Stimulated activated naive CD4-positive, alpha-beta T cell treated with Interleukin-2 at 50 U/mL for 16 hours (primary cell): ENCODE results near the gene RNU6-8.

Experiments used
- DNase-seq: peaks from one replicate; lab custom pipeline; 2025; lab: John Stamatoyannopoulos, UW

RNU6-8 gene

GRCh38 chr14:32202998-32203882 lies at the start of gene RNU6-8:
Gene RNU6-8, minus strand, starts transcription at chr14:32203269.
- DNase-seq: peak; percentile 78

DNA sequence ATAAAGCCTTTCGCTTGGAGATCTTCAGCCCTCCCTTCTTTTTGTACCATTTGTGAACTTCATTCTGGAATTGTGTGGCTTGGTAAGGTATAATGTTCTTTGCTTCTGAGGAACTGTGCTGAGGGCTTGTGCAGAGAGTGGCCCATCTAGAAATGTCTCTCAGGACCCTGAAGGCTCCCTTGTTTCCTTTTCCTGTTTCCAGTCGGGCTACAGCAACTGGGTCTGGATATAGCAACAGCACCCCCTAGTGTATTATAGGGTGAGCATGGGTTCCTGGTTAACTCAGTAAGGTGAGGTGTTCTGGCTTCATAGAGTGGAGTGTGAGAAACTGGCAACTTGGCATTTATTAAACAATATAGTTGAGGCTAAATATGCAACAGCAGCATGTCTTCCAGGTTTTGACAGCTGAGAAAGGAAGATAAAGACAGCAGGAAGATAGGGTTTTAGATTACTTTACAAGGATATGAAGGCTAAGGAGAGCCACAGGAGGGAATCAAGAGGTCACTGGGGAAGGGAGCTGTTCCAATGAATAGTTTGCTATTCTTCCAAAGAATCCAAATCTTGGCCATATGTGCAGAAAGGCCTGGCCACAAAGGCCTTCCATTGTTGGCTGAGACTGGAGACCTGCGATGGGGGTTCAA lies 49.1 kb upstream of the RNU6-8 start:
- peak; percentile 11 for DNase-seq

- no peak for DNase-seq
Measured at GRCh38 chr14:32251530-32251929, 48.5 kb upstream of the RNU6-8 start.

- no peak for DNase-seq
Measured at GRCh38 chr14:32250681-32251080, 47.6 kb upstream of the RNU6-8 start.

DNA sequence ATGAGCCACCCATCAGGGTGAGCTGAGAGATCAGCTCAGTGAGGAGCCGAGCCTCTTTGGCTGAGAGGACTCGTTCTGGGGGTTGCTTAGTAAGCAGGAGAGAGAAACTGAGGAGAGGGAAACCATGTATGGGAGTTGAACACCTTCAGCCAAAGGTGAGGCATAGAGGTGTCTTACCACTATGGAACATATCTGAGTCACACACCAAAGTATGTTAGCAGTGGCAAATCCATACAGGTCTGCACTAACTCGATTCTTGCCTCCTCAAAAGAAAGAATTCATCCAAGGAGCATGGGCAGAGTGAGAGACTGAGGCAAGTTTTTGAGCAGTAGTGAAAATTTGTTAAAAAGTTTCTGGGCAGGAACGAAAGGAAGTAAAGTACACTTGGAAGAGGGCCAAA lies 46.7 kb upstream of the RNU6-8 start:
- DNase-seq: no peak

DNA sequence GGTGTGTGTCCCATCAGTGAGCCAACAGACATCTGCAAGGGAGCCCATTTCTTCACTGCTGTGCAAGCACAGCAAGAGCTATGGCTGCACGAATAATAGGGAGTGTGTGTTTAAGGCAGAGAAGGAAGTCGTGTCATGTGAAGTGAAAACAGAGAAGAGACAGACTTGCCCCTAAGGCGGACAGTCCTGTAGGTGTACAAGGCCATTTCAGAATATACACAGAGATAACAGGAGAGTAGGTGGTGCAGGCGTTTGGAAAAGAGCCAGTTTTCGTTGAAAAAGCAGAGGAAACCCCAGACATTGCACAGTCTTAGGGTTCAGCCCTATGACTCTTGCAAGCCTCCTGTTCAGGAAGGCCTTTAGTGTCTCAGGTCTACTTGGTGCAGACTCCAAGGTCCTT lies 46.3 kb upstream of the RNU6-8 start:
- no peak for DNase-seq

GRCh38 chr14:32246751-32247150 lies 43.7 kb upstream of the RNU6-8 start:
- DNase-seq: no peak

- DNase-seq: no peak
Measured at GRCh38 chr14:32244404-32244803, 41.3 kb upstream of the RNU6-8 start.

DNA sequence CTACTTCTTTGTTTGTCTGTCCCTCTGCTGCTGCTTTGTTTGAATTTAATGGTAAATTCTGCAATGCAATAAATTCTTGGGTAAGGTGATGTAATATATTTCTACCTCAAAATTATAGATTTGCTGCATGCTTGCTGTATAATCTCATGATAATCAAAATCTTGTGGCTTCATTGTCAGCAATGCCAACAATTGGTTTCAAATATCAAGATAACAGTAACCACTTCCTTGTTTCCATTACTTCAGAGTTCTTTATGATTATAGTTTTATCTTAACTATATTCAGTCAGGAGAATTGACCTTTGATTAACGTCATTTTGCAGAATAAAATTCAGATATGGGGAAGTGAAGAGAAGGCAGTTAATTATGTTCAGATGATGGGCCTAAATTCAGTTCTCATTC lies 30.2 kb upstream of the RNU6-8 start:
- DNase-seq: no peak

DNA sequence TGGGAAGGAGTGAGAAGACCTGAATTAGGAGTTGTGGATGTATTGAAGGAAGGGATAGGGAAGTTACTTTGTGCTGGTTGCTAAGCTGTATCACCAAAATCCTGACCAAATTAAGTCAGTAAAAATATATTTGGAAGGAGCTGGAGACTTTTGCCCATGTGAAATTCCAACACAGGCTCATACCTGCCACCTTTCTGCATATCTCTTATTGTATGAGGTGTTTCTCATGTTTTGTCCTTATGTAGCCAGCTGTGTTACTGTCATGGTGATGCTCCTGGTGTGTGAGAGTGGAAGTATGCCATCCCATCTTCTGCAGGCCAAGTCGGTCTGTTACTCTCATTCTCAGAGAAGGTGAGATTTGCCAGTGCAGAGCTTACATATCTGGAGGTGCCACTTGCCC lies 29.4 kb upstream of the RNU6-8 start:
- DNase-seq: no peak

GRCh38 chr14:32230695-32231280 lies 27.7 kb upstream of the RNU6-8 start:
- DNase-seq: no peak

GRCh38 chr14:32230181-32230580 lies 27.1 kb upstream of the RNU6-8 start:
- DNase-seq: no peak

- no peak for DNase-seq
Measured at GRCh38 chr14:32226056-32226455, 23.0 kb upstream of the RNU6-8 start.

GRCh38 chr14:32225378-32225920 lies 22.4 kb upstream of the RNU6-8 start:
- no peak for DNase-seq

DNA sequence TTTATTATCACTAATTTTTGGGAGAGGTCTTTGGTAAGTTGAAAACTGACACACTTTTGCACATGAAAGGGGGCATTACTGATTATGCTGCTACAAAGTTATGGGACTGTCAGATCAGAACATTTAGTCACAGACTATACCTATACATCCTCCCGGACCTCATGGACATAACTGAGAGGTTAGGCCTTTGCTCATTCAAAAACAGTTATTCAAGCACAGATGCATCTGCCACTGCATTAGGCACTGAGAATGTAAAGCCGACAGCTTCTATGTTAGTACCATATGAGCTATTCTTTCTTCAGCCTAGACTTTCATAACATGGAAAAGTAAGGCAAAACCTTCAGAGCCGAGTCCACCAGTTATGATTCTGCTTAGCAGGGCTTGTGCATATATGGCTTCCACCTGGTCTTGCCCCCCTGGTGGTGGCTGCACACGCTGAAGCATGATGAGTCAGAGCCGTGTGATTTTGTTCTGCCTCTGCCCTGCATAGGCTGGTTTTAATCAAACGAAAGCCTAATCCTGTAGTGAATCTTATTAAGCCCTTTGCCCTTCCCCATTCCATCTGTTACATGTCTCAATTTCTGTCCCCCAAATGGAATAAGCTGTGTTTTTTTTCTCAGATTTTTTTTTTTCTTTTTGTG lies 21.8 kb upstream of the RNU6-8 start:
- DNase-seq: peak; percentile 0

DNA sequence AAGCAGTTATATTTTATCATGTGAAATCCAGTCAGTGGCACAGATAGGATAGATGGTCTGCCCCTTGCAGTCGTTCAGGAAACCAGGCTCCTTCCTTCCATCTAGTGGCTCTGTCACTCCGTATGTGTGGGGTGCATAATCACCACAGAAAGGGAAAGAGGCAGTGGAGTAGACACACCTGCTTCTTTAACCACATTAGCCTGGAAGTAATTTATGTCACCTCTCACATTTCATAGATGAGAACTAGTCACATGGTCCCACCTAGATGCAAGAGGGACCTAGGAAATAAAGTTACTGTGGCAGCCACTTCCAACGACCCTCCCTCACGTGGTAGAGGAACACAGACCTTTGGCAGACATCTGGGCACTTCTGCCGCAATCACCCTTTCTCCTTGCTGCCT lies 14.2 kb upstream of the RNU6-8 start:
- DNase-seq: no peak

- DNase-seq: no peak
Measured at GRCh38 chr14:32212833-32213232, 9.8 kb upstream of the RNU6-8 start.

- DNase-seq: no peak
Measured at GRCh38 chr14:32211068-32211404, 8.0 kb upstream of the RNU6-8 start.

- no peak for DNase-seq
Measured at GRCh38 chr14:32209471-32209870, 6.4 kb upstream of the RNU6-8 start.

DNA sequence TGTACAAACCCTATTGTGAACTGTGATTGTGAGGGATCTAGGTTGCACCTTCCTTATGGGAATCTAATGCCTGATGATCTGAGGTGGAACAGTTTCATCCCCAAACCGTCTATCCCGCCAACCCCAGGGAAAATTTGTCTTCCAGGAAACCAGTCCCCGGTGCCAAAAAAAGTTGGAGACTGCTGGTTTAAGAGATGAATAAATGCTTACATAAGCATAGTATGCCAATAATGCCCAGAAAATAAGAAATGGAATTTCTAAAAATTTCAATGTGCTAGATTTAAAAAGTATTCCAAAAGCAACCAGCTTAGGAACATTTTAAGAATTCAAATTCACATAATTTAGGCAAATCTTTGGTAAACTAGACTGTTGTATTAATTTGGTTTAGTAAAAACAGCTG lies 5.4 kb upstream of the RNU6-8 start:
- DNase-seq: no peak

DNA sequence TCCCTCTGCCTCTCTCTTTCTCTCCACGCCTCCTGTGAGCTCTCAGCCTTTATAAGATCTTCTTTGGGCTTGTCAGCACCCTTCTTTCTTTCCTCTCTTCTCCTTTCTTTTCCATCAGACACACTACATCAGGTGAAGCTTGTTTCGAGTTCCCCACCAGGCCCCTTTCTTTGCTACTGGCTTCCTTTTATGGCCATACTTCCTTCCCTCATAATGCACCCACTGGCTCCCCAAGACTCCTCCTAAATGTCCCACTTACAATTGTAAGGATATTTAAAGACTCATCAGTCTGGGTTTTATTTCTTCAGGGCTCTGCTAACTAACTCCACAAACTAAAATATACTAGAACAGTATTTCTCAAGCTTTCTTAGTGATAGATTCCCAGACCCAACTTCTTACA lies 3.5 kb upstream of the RNU6-8 start:
- no peak for DNase-seq

- peak; percentile 1 for DNase-seq
Measured at GRCh38 chr14:32205984-32206383, 2.9 kb upstream of the RNU6-8 start.

GRCh38 chr14:32205554-32205953 lies 2.5 kb upstream of the RNU6-8 start:
- no peak for DNase-seq
